HepG2 (cell line): ENCODE results near the gene HLA-B. TPM values are rescaled to one million over a fixed set of nuclear protein-coding genes. Genes with fewer than 3 reads are reported as not detected.

Experiments
- ARID4A ChIP-seq: sonication (generic); formaldehyde crosslinking; IDR thresholded peaks from 2 replicates; pipeline ENCODE4 v1.5.0; 2020; ENCODE audit warnings: mild to moderate bottlenecking, missing genetic modification reagents, borderline replicate concordance
- CCAR2 ChIP-seq: fragments of 200-400 bp; formaldehyde crosslinking; optimal IDR thresholded peaks from 2 replicates; pipeline ENCODE3; 2018; ENCODE audit warnings: low read depth, mild to moderate bottlenecking, low read length, moderate library complexity
- CREB1 ChIP-seq, 2 experiments: fragments of 450-650 bp in 1 of 2; IDR thresholded peaks; 2 replicates each; pipeline ENCODE4 v1.6.1; 2016 to 2017; ENCODE audit warnings: control low read depth in 1 of 2, mild to moderate bottlenecking in 1 of 2, missing compliant biosample characterization in 1 of 2, missing genetic modification characterization in 1 of 2
- DNMT1 ChIP-seq: sonication (generic); formaldehyde crosslinking; IDR thresholded peaks from 2 replicates; pipeline ENCODE4 v1.5.1; 2020; ENCODE audit warnings: mild to moderate bottlenecking, missing genetic modification reagents
- KLF9 ChIP-seq: IDR thresholded peaks from 2 replicates; pipeline ENCODE4 v1.6.1; 2016; ENCODE audit warnings: low read depth
- LBX2 ChIP-seq: sonication (generic); formaldehyde crosslinking; IDR thresholded peaks from 2 replicates; pipeline ENCODE4 v1.5.0; 2020; ENCODE audit warnings: missing genetic modification reagents, mild to moderate bottlenecking, borderline replicate concordance
- MAZ ChIP-seq, 2 experiments: sonication (generic) in 1 of 2; formaldehyde crosslinking in 1 of 2; IDR thresholded peaks; 2 replicates each; pipeline versions ENCODE4 v1.5.0 to v1.6.1; 2012 to 2020; ENCODE audit warnings: low read depth in 2 of 2, mild to moderate bottlenecking in 2 of 2, borderline replicate concordance in 1 of 2, improper control_type of control experiment in 1 of 2, low read length in 1 of 2, missing genetic modification reagents in 1 of 2, moderate library complexity in 1 of 2
- RXRA ChIP-seq: sonication (generic); formaldehyde crosslinking; IDR thresholded peaks from 2 replicates; pipeline ENCODE4 v1.5.1; 2020; ENCODE audit warnings: missing genetic modification reagents
- SOX13 ChIP-seq, 3 experiments: fragments of 450-650 bp in 1 of 3; sonication (generic) in 1 of 3; formaldehyde crosslinking in 1 of 3; IDR thresholded peaks in 2 of 3; conservative IDR thresholded peaks in 1 of 3; 2 replicates each; pipeline versions ENCODE4 v1.5.0 to v1.6.1; 2016 to 2020; ENCODE audit warnings: antibody characterized with exemption in 1 of 3, mild to moderate bottlenecking in 1 of 3, missing compliant biosample characterization in 1 of 3, missing genetic modification reagents in 1 of 3, moderate library complexity in 1 of 3
- SOX5 ChIP-seq: IDR thresholded peaks from 2 replicates; pipeline ENCODE4 v1.6.1; 2016; ENCODE audit warnings: borderline replicate concordance
- TOPORS ChIP-seq: sonication (generic); formaldehyde crosslinking; IDR thresholded peaks from 2 replicates; pipeline ENCODE4 v1.8.0; 2023; ENCODE audit warnings: mild to moderate bottlenecking, missing genetic modification reagents
- ZBTB3 ChIP-seq: sonication (generic); formaldehyde crosslinking; IDR thresholded peaks from 2 replicates; pipeline ENCODE4 v1.4.0; 2020; ENCODE audit warnings: low read depth, mild to moderate bottlenecking, moderate library complexity, missing genetic modification reagents, borderline replicate concordance
- ZFP36L1 ChIP-seq: sonication (generic); formaldehyde crosslinking; IDR thresholded peaks from 2 replicates; pipeline ENCODE4 v1.8.0; 2022; ENCODE audit warnings: mild to moderate bottlenecking, missing genetic modification reagents, moderate library complexity
- ZGPAT ChIP-seq: IDR thresholded peaks from 2 replicates; pipeline ENCODE4 v1.6.1; 2016; ENCODE audit warnings: mild to moderate bottlenecking
- ZNF124 ChIP-seq: sonication (generic); formaldehyde crosslinking; IDR thresholded peaks from 2 replicates; pipeline ENCODE4 v1.4.0; 2020; ENCODE audit warnings: missing genetic modification reagents
- ZNF205 ChIP-seq: IDR thresholded peaks from 2 replicates; pipeline ENCODE4 v1.6.1; 2018; ENCODE audit warnings: missing biosample characterization, missing genetic modification reagents
- ZNF225 ChIP-seq: sonication (generic); formaldehyde crosslinking; IDR thresholded peaks from 2 replicates; pipeline ENCODE4 v1.4.0; 2020; ENCODE audit warnings: mild to moderate bottlenecking, missing genetic modification reagents
- ZNF296 ChIP-seq: sonication (generic); formaldehyde crosslinking; conservative IDR thresholded peaks from 2 replicates; pipeline ENCODE4 v1.5.0; 2020; ENCODE audit warnings: mild to moderate bottlenecking, missing genetic modification reagents
- ZNF34 ChIP-seq: sonication (generic); formaldehyde crosslinking; IDR thresholded peaks from 2 replicates; pipeline ENCODE4 v1.4.0; 2020; ENCODE audit warnings: mild to moderate bottlenecking, missing genetic modification reagents, borderline replicate concordance
- ZNF580 ChIP-seq: IDR thresholded peaks from 2 replicates; pipeline ENCODE4 v1.6.1; 2016; ENCODE audit warnings: low read depth, borderline replicate concordance
- polyA plus RNA-seq, 8 experiments: library from polyadenylated mRNA; depleted of rRNA in 3 of 8; stranded (reverse) in 7 of 8; unstranded in 1 of 8; fragments of >200 nt; fragmentation: Illumina TruSeq in 4 of 8; extraction: Trizol in 4 of 8; gene quantifications; 2 replicates each; pipeline versions ENCODE4 v1.2.1 to v1.2.3, GENCODE V29; 2011 to 2016; ENCODE audit warnings: low read depth in 4 of 8, missing spikeins in 1 of 8, mixed read lengths in 1 of 8; ENCODE audit not compliant: insufficient read depth in 1 of 8
- total RNA-seq, 5 experiments: library from RNA; depleted of rRNA; stranded (reverse); fragments of >200 nt; fragmentation: Illumina TruSeq; extraction: Trizol; gene quantifications; 2 replicates each; pipeline ENCODE4 v1.2.3, GENCODE V29; 2016; ENCODE audit warnings: low read depth in 1 of 5

The HLA-B gene
- total and polyA plus RNA-seq, 2 of the 13 experiments (the other 11 are each of a cell fraction or from before 2014, with no cell fraction given): 35.3 to 88.9 TPM

- no peak for TF ChIP-seq DNMT1 (CRISPR knock-in tag)
- TF ChIP-seq ZNF205 (CRISPR knock-in tag): peak; percentile 54; the same call in 1 of the 2 replicates
- no peak for TF ChIP-seq ZNF34 (CRISPR knock-in tag)
- no peak for TF ChIP-seq SOX13 (IDR thresholded peaks at IDR 0.05)
- TF ChIP-seq SOX13 (CRISPR knock-in tag; conservative IDR thresholded peaks at IDR 0.05 in 1 of 2, IDR thresholded peaks at IDR 0.05 in 1 of 2): no peak; a peak in 1 of 4 replicates
- no peak; the same call in 1 of the 2 replicates for TF ChIP-seq TOPORS (CRISPR knock-in tag)
- TF ChIP-seq ZNF296 (CRISPR knock-in tag): 0 out of 2 replicates have a peak, but pooled peaks have one; percentile 59
- peak; percentile 55; the same call in 1 of the 2 replicates for TF ChIP-seq ZNF580 (CRISPR knock-in tag)
- no peak for TF ChIP-seq ZBTB3 (CRISPR knock-in tag)
- peak; percentile 63 for TF ChIP-seq ZNF124 (CRISPR knock-in tag)
- peak; percentile 27; the same call in 1 of the 2 replicates for TF ChIP-seq SOX5 (CRISPR knock-in tag)
- no peak; the same call in 1 of the 2 replicates for TF ChIP-seq ZFP36L1 (CRISPR knock-in tag)
- peak; percentile 35 for TF ChIP-seq ZNF225 (CRISPR knock-in tag)
- no peak; the same call in 1 of the 2 replicates for TF ChIP-seq ZGPAT (CRISPR knock-in tag)
- no peak for TF ChIP-seq CCAR2
- TF ChIP-seq KLF9: 0 out of 2 replicates have a peak, but pooled peaks have one; percentile 52
- 0 out of 2 replicates have a peak, but pooled peaks have one; percentile 50 for TF ChIP-seq LBX2 (CRISPR knock-in tag)
- peak; percentile 17; the same call in 1 of the 2 replicates for TF ChIP-seq ARID4A (CRISPR knock-in tag)
- TF ChIP-seq CREB1 (IDR thresholded peaks at IDR 0.05): no peak
- peak; percentile 83 for TF ChIP-seq CREB1 (CRISPR knock-in tag; IDR thresholded peaks at IDR 0.05)
- peak; percentile 60; the same call in 1 of the 2 replicates for TF ChIP-seq MAZ (IDR thresholded peaks at IDR 0.05; ENCODE audit: borderline replicate concordance, low read depth, low read length)
- no peak; the same call in 1 of the 2 replicates for TF ChIP-seq MAZ (CRISPR knock-in tag; IDR thresholded peaks at IDR 0.05; ENCODE audit: low read depth)
- TF ChIP-seq RXRA: peak; percentile 62; the same call in 1 of the 2 replicates
Observed at GRCh38 chr6:31399589-31400466, 42.8 kb upstream of the HLA-B start (continued).
